Measurements from ENCODE around the gene RAPGEF4.

RAPGEF4 gene

DNA sequence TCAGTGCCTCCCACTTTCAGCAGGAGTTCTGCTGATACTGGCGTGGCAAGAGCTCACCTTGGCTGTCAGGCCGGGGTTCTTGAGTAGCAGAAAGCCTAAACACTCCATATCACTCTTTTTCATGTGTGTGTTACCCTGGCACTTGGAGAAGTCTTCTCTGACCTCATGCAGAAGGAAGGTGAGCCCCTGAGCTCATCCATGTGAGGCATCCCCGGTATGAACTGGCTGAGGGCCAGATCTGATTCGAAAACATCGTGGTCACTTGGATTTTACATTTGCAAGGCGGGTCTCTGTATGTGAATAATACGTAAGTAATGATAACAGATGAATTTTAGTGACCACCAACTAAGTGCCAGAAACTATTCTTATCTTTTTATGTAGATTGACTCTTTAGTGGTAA is 93.6 kb downstream of the RAPGEF4 start:
- no peak for DNase-seq

DNA sequence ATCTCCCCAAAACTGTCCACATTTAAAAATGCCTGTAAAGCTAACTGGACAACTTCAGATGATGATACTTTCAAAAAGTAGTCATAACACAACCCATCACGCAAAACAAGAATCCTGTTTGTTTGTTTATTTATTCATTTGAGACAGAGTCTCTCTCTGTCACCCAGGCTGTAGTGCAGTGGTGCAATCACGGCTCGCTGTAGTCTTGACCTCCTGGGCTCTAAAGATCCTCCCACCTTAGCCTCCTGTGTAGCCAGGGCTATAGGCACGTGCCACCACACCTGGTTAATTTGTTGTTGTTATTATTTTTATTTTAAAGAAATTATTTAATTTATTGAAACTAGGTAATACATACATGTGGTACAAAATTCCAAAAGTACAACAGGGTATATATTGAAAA is 94.8 kb downstream of the RAPGEF4 start:
- no peak for DNase-seq

DNA sequence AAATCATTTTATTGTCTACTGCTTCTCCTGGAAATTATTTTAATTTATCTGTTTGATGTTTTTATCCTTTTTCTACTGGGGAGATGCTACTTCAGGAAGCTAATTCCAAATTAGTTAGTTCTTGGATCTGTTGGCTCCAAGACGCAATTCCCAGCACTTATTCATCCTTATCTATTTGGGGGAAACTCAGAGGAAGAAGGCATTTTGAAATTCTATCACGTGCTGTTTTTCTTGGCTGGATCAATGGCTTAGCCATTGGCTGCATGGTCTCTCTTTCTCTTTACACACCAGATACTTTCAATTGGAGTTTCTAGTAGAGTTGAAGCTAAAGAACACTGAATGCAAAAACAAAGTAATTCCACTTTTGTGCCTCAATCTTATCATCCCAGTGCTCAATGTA is 98.3 kb downstream of the RAPGEF4 start:
- no peak for DNase-seq

DNA sequence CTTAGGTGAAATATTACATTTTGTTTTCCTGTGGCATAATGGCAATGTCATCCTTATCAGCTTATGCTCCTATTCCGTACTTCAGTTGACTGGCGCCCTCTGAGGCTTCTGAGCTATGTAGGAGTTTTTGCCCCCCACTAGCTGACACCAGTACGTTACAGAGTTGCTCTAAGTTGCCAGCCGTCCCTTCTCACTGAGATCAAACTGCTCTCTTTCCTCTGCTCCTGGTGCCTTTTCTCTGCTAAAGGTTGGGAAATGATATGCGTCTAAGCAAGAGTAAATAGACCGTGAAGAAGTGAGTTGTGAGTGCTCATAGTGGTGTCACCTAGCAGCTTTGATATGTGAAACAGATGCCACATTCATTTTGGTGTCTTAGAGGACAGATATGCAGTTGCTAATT is 99.2 kb downstream of the RAPGEF4 start:
- no peak for DNase-seq

DNA sequence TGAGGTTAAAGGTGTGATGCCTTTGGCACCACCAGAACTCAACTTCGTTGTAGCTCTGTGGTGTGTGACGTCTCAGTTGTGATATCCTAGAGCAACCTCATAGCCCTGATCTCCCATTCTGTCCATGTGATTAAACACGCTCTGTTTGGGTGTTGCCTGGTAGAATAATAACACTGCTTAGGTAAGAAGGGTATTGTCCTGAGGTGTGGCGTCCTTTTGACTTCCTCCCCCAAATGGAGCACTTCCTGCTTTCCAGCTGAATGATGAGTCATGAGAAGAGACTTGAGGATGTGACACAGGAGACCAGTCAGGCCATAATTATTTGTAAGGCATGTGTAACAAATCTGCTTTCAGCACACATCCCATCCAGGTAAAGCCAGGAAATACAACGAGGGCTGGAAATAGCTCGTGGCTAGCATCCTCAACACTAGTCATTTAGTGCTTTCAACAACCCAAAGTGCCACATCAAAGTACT is 100.7 kb downstream of the RAPGEF4 start:
- DNase-seq = no peak

DNA sequence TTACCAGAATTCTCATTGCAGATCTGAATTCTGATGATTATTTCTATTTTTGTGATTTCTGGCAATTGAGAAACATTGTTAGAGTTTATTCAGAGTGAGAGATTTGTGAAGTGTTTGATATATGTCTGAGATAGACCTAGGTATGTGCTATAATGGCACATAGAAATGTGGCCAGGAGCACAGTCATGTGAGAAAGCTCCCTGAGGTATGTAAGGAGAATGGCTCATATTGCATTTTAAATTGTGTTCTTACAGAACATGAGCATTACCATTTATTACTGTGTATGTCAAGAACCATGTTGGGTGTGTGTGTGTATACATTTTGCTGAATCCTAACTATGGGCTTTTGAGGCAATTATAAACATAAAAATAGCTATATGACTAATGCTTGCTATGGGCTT is 101.2 kb downstream of the RAPGEF4 start:
- DNase-seq = no peak

DNA sequence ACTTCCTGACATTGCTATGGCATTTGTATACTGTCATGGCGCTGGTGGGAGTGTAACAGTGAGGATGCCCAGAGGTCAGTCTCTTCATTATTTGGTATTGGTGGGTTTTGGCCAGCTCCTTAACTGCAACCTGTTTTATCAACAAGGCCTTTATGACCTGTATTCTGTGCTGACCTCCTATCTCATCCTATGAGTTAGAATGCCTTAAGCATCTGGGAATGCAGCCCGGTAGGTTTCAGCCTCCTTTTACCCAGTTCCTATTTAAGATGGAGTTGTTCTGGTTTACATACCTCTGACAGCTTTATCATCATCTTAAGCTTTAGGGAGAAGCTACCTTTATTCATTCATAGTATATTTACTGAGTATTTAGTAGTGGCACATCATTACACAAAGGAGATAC is 103.8 kb downstream of the RAPGEF4 start:
- DNase-seq = no peak

DNA sequence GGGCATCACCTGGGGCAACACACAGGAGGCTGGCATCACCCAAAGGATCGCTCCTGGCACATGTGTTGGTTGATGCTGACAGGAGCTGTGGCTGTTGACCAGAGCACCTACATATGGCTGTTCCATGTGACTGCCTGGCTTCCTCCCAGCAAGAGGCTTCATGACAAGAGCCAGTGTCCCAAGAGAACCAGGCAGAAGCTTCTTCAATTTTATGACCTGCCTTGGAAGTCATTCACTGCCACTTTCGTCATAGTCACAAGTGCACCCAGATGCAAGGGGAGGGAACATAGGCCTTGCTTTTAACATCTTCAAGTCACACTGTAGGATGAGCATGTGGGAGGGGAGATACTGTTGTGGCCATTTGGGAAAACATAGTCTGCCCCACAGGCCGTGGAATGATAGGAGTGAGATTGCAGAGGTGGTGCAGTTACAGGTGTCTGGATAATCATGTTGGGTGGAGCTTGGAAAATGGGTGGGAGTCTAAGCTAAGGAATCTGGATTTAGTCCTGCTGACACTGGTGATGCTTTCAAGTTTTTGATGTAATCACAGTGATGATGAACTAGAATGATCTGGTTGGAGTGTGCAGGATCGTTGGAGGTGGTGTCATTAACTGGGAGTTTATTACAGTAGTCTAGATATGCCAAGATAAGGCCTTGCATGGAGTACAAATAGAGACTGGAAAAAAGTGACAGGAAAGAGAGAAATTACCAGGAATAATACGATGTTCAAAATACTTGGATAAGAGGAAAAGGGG is 107.0 kb downstream of the RAPGEF4 start:
- DNase-seq = no peak

DNA sequence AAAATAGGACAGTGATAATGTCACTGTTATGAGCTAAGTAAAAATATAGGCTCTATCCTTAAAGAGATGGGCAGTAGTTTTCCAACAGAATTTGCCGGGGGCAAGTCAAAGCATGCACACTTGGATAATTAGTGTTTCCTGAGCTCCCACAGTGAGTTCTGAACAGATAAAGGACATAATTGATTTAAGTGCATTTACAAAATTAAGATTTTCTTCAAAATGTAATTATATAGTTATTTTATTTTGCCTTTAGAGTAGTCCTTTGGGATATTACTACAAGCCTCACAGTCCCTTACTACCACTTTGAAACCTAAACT is 107.6 kb downstream of the RAPGEF4 start:
- DNase-seq = no peak

DNA sequence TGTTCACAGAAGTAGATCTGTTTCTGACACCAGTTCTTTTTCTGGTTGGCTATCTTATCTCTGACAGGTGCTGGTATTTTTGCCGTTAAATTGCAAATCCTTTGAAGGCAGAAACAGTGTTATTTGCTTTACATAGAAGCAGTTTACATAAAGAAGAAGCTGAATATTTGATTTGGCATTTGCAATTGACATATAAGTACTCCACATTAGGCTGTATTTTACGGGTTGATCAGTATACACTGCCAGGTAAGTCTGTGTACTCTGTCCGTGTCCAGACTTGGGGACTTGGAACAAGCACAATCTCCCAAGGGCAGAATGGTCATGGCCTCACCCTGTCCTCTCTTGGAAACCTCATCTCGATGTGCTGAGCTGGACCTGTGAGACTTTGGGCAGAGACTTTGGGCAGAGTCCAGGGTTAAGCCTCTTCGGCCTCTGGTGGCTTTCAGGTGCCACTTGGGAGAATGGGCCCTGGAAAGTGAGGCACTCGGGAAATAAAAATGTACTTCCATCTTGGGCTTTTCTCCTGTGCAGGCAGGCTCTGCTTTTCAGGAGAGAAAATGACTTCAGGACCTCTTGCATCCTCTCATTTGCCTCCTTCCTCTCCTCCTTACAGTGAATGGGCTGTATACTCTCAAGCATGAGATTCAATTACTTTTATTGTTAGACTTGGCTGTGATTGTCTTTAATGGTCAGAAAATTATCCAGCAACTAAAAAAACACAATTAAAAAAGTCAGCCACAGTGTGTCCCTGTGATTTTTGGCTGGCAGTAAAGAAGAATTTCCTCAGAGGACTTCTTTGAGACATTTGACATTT is 108.5 kb downstream of the RAPGEF4 start:
- DNase-seq = no peak

DNA sequence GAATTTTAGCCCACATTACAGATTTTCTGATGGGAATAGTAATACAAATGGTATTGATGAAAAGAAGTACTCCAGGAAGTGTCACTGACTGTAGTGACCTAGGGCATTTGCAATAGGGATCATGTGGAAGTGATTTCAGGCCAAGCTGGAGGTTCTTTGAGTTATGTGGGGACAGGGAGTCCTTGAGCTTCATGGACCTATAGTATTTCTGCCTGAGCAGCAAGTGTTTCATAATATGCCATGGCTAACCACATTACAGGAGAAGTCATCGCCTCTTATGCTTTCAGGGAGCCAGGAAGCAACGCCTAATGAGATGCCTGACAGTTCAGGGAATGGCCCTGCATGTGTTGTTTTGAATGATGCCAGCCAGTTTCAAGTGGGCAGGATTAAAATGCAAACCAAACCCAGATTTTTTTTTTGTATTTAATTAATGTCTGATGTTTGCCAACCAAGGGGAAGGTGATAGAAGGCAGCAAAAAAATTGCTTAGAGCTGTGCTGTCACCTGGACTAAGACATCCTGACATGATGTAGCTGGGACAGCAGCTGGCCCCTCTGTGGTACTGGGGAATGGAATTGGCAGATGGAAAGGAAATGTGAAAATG is 109.5 kb downstream of the RAPGEF4 start:
- DNase-seq = no peak

DNA sequence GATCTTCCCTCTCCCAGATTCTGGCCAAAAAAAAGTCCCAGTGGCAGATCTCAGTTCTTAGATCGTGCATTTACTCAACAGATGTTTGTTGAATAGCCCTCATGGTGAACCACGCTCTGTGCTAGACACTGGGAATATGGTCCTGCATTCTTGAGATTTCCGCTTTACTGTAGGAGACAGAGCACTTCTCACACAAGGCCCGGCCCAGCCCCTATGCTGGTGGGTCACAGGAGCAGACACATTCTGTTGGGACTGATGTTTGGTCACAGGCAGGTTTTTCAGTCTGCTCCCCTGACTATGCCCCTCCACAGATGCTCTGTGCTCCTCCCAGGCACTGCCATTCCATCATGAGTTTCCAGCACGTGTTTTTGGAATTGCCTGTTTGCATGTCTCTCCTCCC is 110.9 kb downstream of the RAPGEF4 start:
- no peak for DNase-seq

DNA sequence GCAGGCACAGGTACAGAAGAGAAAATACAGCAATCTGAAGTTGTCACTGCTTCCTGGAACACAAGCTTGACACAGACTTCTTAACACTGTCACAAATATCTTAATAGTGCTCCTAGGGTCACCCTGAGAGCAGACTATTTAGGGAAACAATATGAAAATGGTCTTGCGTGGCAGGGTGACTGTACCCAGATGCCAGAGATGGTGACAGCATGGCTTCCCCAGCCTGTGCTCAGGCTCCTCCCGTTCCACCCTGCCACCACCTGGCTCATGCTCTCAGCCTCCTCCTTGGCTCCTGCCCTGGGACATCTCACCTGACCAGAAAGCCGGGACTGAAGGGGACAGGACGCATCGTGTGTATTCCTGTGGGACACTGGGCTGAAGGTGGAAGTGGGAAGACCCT is 111.5 kb downstream of the RAPGEF4 start:
- no peak for DNase-seq

DNA sequence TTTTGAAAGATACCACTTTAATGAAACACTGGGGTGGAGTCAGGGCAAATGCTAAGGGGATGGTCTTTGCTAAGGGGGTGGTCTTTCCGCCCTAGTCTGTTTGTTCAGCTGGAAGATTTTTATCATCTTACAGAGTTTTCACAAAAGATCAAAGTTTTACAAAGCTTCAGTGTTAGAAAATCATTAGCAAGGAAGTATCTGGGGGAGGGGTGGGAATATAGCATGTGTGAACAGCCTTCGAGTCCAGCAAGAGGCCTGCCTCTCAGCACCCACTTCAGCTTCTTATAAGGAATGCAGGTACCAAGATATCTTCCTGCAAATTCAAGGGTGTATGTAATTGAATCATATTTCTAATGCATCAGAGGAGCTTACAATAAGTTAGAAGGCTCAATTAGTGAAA is 112.9 kb downstream of the RAPGEF4 start:
- no peak for DNase-seq

DNA sequence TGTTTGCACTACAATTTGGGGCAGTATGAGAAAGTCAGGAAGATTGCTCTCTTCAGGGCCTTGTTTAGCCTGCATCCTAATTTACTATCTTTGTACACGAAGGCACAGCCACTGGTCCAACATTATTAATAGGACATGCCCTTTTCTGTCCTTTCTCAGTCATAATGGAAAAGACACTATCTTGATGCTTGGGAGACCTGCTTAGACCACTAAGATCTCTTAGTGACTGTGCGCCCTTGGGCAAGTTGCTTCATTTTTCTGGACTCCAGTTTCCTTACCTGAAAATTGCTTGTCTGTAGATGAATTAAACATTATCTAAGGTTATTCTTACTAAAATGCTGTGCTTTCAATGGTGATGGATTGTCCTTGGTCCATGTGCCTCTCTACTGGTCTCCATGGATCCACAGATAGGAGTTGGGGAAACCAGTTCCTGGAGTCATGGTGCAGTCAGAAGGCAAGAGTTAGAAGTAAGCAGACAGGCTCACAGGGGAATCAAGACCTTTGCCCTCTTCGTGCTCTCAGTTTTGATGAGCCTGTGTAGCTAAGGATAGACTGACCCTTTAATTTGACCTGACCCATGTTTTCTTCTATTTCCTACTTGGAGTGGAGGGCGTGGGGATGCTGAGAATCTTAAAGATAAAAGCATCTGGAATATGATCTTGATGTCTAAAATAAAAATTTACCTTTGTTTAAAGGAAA is 114.0 kb downstream of the RAPGEF4 start:
- no peak for DNase-seq

DNA sequence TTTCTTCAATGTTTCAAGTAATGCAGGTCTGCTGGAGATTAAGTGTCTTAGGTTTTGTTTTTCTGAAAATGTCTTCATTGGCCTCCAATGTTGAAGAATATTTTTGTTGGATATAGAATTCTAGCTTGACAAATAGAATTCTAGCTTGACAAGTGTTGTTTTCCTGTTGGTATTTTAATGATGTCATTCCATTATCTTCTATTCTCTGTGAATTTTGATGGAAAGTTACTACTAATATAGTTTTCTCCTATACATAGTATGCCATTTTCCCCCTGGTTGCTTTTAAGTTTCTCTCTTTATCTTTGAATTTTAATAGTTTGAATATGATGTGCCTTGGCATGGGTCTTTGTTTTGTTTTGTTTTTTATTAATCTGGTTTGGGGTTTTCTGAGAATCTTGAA is 119.9 kb downstream of the RAPGEF4 start:
- DNase-seq = no peak

DNA sequence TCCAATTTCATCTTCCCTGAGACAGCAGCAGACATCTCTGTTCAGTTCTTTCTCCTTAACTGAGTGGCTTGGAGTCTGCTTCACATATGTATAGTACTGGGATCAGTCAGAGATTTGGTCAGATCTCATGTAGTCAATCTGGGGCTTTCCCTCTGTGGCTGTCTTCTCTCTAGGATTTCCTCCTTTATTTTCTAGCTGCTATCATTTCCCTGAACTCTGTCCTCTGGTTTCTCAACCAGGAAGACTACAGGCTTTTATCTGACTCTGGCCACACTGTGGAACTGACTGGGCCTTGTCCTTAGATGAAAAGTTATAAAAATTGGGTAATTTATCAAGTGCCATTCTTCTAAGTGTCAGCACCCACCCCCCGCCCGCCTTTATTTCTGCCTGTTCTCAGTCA is 121.0 kb downstream of the RAPGEF4 start:
- no peak for DNase-seq

DNA sequence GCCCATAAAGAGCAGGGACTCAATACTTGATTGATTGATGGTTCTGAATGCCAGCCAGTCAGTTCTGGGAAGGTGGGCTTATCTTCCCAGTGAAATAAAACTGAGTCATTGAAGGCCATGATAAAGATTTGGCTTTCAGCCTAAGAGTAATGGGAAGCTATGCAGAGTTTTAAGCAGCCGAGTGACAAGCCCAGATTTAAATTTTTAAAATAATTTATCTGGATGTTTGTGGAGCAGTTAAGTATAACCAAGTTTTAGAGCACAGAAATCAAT is 122.8 kb downstream of the RAPGEF4 start:
- no peak for DNase-seq

DNA sequence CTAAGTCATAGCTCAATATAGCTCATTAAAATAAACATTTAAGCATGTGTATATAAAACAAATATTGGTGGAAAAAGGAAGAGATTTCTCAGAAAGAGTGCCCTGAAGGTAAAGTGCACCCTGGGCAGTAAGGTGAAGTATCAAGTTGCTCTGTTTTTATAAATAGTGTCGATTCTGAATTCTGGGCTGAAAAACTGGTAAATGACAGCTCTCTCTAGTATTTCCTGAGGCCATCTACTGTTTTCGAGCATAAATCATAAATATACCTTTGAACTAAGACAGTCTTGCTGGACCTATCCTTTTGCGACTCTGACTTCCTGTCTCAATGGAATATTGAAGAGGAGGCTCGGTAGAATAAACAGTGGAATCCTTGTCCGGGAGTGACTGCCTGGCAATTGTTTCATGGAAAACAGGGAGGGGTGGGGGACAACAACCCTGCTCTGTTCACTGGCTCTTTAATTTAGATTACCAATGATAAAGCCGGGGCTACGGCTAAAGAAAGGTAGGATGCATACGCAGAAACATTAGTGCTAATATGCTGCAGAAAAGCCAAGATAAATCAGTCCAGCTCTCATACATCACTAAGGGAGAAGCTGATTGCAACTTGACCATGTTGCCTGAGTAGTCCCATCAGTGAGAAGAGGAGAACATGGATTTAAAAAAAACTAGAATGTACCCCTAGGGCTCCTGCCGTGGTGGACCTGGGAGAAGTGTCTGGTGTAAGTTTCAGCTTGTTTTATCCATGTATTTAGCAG is 124.1 kb downstream of the RAPGEF4 start:
- DNase-seq = no peak

DNA sequence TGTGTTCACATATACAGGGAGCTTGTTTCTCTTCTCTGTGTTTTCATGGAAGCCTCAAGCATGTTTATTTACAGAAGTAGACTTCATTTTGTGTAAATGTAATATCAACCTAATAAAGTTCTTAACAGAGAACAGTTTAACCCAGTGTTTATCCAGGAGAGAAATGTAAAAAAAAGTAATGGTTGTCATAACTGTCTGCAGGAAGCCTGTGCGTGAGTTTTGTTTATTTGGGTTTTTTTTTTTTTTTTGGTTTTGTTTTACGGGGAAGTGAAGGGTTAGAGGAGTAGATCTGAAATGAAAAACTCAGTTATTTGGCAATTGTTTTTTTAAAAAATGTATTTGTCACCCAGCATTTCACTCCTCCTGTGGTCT is 124.7 kb downstream of the RAPGEF4 start:
- no peak for DNase-seq

DNA sequence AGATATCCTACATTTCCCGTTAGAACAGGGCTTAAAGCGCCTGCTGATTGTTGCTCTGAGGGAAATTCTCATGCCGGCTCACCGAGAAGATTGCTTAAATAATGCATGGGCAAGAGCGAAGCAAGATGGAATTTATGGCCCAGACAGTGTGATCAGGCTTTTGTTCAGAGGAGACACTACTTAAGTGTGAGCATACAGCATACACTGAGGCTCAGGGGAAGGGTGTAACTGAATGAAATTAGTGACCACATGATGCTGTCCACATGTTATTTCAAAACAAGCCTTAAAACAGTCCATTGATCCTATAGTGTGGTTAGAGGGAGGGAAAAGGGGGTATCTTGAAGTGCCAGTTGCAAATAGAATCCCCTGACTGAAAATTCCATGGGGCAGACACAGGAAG is 125.5 kb downstream of the RAPGEF4 start:
- no peak for DNase-seq

DNA sequence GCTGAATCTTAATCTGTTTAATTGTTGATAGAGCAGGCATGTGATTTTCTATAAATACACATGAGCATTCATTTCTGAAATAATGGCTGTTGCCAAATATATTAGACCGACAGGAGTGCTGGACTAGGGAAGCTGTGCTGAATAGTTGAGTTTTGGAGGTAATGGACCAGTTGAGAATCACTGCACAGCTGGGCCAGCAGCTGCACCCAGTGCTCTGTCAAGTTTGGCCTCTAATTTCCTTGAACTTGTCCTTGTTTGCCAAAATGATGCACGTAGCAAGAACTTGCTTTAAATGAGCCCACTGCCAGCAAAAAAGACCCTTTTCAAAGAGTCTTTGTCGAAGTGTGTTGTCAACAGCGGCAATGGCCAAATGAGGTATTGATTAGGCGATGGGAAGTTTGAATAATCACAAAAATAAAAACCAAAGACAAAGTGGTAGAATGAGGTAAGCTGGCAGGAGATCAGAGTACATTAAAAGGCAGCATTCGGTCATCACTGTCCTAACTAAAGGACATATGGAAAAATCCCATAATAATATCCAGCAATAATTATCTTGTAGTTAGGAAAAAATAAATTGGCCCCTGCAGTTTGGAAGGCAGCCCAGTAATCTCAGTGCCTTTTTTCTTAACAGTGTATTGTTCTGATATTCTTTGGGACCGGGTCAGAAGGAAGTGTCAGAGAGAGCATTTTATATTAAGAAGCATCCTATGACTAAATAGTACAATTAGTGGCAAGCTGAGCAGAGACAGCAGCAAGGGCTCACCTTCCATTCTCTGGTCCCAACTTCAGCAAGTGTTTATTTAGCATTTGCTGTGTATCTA is 126.2 kb downstream of the RAPGEF4 start:
- DNase-seq = no peak

Data from CD4-positive, alpha-beta T cell treated with Interleukin-17A for 4 hours (primary cell).